ENCODE results near the gene SWT1. TPM values are rescaled to one million over a fixed set of nuclear protein-coding genes. Genes with fewer than 3 reads are reported as not detected.

Gene SWT1
- total and polyA plus RNA-seq, 2 of the 4 experiments (the other 2 are of a cell fraction) = 0.82 to 2.7 TPM

GRCh38 chr1:185112356-185112755 is 44.6 kb upstream of the SWT1 start:
- H4K8ac ChIP-seq (ENCODE audit: low read depth in 2 of 2, low read length in 2 of 2) = no peak overlapping the region
- peaks cover 1% of the 10 kb centered on the region; the same call in 1 of the 2 replicates for H3K36me3 ChIP-seq (ENCODE audit: control insufficient read depth, insufficient read depth, low read length)
- H3K14ac ChIP-seq (replicated peaks; ENCODE audit: low read depth, low read length) = no peak overlapping the region
- no peak overlapping the region for H3K56ac ChIP-seq (ENCODE audit: extremely low read depth, insufficient read depth, low read length)
- in situ Hi-C loops (cut with MboI; ENCODE audit: low sequenced_read_pairs) (no loop called here), intact Hi-C loops (cut with micrococcal nuclease) (no loop called here), dilution Hi-C loops (cut with HindIII; ENCODE audit: low sequenced_read_pairs, unreplicated experiment) (no loop called here)
- no peak for ATAC-seq (ENCODE audit: low read depth)
- H2AK9ac ChIP-seq (replicated peaks; ENCODE audit: low read depth, low read length, poor library complexity) = no peak overlapping the region
- no peak overlapping the region for H3K4me2 ChIP-seq (ENCODE audit: low read depth, low read length)
- H2BK5ac ChIP-seq (ENCODE audit: low read depth, low read length, poor library complexity, severe bottlenecking) = no peak overlapping the region
- no peak overlapping the region for H3K4me3 ChIP-seq (ENCODE audit: insufficient read depth, low read depth, low read length)
- no peak overlapping the region for H4K91ac ChIP-seq (ENCODE audit: insufficient read depth, low read depth, low read length)
- no peak overlapping the region for H2BK20ac ChIP-seq (ENCODE audit: low read depth, low read length)
- no peak overlapping the region for H2BK15ac ChIP-seq (ENCODE audit: low read depth, low read length)
- H3K79me1 ChIP-seq (ENCODE audit: low read depth in 1 of 2, low read length in 2 of 2) = no peaks in the 10 kb centered on the region; a peak in 1 of 4 replicates
- H3K9me3 ChIP-seq (ENCODE audit: control insufficient read depth, insufficient read depth, low read length) = peaks cover 10% of the 10 kb centered on the region
- no peak for TF ChIP-seq BHLHE40 (IDR thresholded peaks at IDR 0.05; ENCODE audit: low read depth, low read length)
- TF ChIP-seq RAD21 (IDR thresholded peaks at IDR 0.05; ENCODE audit: low read length) = no peak
- no peak for TF ChIP-seq SMC3 (IDR thresholded peaks at IDR 0.05; ENCODE audit: low read depth, low read length)
- TF ChIP-seq POLR2A (IDR thresholded peaks at IDR 0.05; ENCODE audit: low read depth, low read length) = no peak
- TF ChIP-seq MAZ (IDR thresholded peaks at IDR 0.05; ENCODE audit: borderline replicate concordance, low read depth, low read length) = no peak
- TF ChIP-seq RFX5 (IDR thresholded peaks at IDR 0.05; ENCODE audit: low read depth, low read length) = no peak
- no peak for TF ChIP-seq CEBPB (IDR thresholded peaks at IDR 0.05; ENCODE audit: low read depth, low read length)
- H4K20me1 ChIP-seq (ENCODE audit: insufficient read depth, low read length) = no peaks in the 10 kb centered on the region
- no CpG with 5 or more reads among the region's 2 CpGs for WGBS, 2 experiments (ENCODE audit: extremely low coverage in 2 of 2, insufficient read length in 1 of 2)
- H3K4me1 ChIP-seq (ENCODE audit: control insufficient read depth, insufficient read depth, low read length) = no peaks in the 10 kb centered on the region
- ChIA-PET POLR2A (ENCODE audit: unreplicated experiment) (no interaction called here), CTCF (no interaction called here)
- no peak overlapping the region for H4K5ac ChIP-seq (ENCODE audit: low read depth, low read length)
- H2BK120ac ChIP-seq (ENCODE audit: low read depth, low read length) = no peak overlapping the region
- H3K27ac ChIP-seq (ENCODE audit: insufficient read depth, low read length) = no peak overlapping the region
- BruUV-seq (replicated peaks) = no TSS peak
- no peak overlapping the region for H3K23ac ChIP-seq (ENCODE audit: low read depth, low read length)
- no peak overlapping the region for H3K18ac ChIP-seq (ENCODE audit: low read depth, low read length)
- H3K9ac ChIP-seq (ENCODE audit: low read depth, low read length) = no peak overlapping the region
- peak overlapping the region; percentile 18 for H2AFZ ChIP-seq (replicated peaks; ENCODE audit: low read length, poor library complexity)
- DNase-seq = no peak
- H2AK5ac ChIP-seq (ENCODE audit: low read depth, low read length) = no peak overlapping the region
- H3K27me3 ChIP-seq (ENCODE audit: control insufficient read depth, insufficient read depth, low read length) = no peaks in the 10 kb centered on the region
- no peaks in the 10 kb centered on the region for H3K9me1 ChIP-seq (ENCODE audit: insufficient read depth, low read length)
- H3K4ac ChIP-seq (ENCODE audit: low read depth, low read length) = no peak overlapping the region

All from IMR-90 (cell line).